A549 treated with Mapracorat at 1 μM for 4 hours (cell line): ENCODE results near the gene BPHL. TPM values are rescaled to one million over a fixed set of nuclear protein-coding genes. Genes with fewer than 3 reads are reported as not detected.

Experiments
- total RNA-seq: library from RNA; stranded (reverse); fragments of 200-300 nt; extraction: Qiagen RNA extraction; gene quantifications from 5 replicates; pipeline ENCODE4 v1.2.3, GENCODE V29; 2022

BPHL gene
- 19.6 to 27.9 TPM (median 24.8 TPM) in 5 replicates for total RNA-seq

DNA sequence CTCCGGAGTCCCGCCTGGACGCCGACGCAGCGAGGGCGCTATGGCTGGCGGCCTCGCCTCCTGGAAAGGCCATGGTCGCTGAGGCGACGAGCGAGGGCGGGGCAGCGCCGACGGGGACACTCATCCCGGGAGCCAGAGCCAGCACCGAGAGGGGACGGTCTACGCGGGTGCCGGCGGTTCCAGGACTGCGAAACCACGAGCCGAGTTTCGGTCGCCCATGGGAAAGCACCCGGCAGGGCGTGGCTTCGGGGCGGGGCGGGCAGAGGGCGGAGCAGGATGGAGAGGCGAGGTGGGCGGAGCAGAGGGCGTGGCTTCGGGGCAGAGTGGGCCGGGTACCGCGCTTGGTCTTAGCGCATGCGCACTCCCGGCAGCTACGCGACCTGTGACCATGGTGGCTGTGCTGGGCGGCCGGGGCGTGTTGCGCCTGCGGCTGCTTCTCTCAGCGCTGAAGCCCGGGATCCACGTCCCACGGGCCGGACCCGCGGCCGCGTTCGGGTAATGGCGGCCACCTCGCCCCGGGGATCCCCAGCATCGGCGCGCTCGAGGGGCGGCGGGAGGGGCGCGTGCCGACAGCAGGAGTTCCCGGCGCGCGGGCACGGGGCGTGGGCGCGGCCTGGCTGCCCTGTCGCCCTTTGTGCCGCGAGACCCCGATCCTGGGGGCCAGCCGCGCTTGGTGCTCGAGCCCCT, at the start of gene BPHL:
BPHL (plus strand) TSS at position 359 of the 687 bp plus-strand sequence; CDS start at position 389, 30 bp downstream.

DNA sequence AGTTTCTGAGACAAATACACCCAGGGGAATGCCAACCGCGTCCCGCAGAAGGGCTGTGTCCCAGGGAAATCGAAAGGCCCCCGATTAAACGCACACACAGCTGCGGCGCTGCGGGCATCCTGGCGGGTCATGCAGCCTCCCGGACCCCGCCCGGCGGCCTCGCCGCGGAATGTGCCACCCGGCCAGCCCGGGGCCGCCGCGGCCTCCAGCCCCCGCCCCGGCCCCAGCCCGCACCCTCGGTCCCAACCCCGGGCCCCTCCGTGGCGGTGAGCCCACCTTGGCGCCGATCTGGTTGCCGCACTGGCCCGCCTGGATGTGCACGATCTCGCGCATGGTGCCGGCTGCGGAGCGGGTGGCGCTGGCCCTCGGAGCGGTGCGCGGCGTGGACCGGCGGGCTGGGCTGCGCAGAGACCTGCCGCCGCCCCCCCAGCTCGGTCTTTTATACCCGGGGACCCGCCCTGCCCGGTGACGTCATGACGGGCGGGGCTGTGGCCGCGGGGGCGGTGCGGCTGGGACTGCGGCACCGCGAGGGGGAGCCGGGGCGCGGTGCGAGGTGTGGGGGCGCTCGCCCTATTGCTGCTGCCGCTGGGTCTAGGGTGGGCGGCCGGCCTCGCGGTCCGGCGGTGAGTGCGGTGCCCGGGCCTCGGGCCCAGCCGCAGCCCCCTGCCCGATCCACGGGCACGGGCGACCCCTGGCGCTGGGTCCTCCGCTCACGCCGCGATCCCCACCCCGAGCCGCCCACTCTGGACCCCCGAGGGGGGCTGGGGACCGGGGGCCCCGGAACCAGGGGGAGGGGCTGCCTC, 38.8 kb downstream of the BPHL start, which contains the start of gene TUBB2A:
TUBB2A (minus strand) TSS at position 414 of the 803 bp plus-strand sequence; CDS start at position 333, 81 bp downstream.

Other genes with a start within 250 kb of the BPHL start
- 7.2 to 9.7 TPM (median 9.2 TPM) in 5 replicates for gene SERPINB9, start 215.4 kb upstream of the BPHL start, total RNA-seq
- 124 to 141 TPM (median 139 TPM) in 5 replicates for gene SERPINB6, start 147.1 kb upstream of the BPHL start, total RNA-seq
- 55.4 to 78.5 TPM (median 71.6 TPM) in 5 replicates for gene NQO2, start 118.8 kb upstream of the BPHL start, total RNA-seq
- gene RIPK1, start 50.2 kb upstream of the BPHL start, total RNA-seq, result 11.3 to 13.9 TPM (median 12.3 TPM) in 5 replicates
- 82.9 to 104 TPM (median 96.7 TPM) in 5 replicates for gene TUBB2A, start 38.8 kb downstream of the BPHL start, total RNA-seq
- gene TUBB2B, start 108.9 kb downstream of the BPHL start, total RNA-seq, result 12.6 to 15.2 TPM (median 14.4 TPM) in 5 replicates
- 20.6 to 30.2 TPM (median 27.6 TPM) in 5 replicates for gene PSMG4, start 140.2 kb downstream of the BPHL start, total RNA-seq